Measurements from ENCODE around the gene KLK11.

Gene KLK11

GRCh38 chr19:51016798-51017683 is 9.4 kb downstream of the KLK11 start:
- DNase-seq (ENCODE audit: low read depth in 2 of 2) = peak; percentile 49 to 61
- H3K4me3 ChIP-seq (replicated peaks in 1 of 2; ENCODE audit: low read depth in 2 of 2, low read length in 2 of 2) = peak overlapping the region in 1 of 2 donors; percentile 25
- TF ChIP-seq CTCF (IDR thresholded peaks at IDR 0.05; ENCODE audit: low read depth, low read length) = peak; percentile 66

GRCh38 chr19:51015691-51016267 is 10.6 kb downstream of the KLK11 start:
- TF ChIP-seq CTCF (IDR thresholded peaks at IDR 0.05; ENCODE audit: low read depth, low read length) = no peak
- no peak for DNase-seq (ENCODE audit: low read depth in 2 of 2)
- no peak overlapping the region for H3K4me3 ChIP-seq (replicated peaks in 1 of 2; ENCODE audit: low read depth in 2 of 2, low read length in 2 of 2)

- no peak for TF ChIP-seq CTCF (IDR thresholded peaks at IDR 0.05; ENCODE audit: low read depth, low read length)
- DNase-seq (ENCODE audit: low read depth in 2 of 2) = no peak
- H3K4me3 ChIP-seq (replicated peaks in 1 of 2; ENCODE audit: low read depth in 2 of 2, low read length in 2 of 2) = no peak overlapping the region
These were observed 12.2 kb downstream of the KLK11 start for GRCh38 chr19:51014242-51014641.

GRCh38 chr19:51012661-51013190 is 13.7 kb downstream of the KLK11 start:
- DNase-seq (ENCODE audit: low read depth in 2 of 2) = no peak
- TF ChIP-seq CTCF (IDR thresholded peaks at IDR 0.05; ENCODE audit: low read depth, low read length) = no peak
- H3K4me3 ChIP-seq (replicated peaks in 1 of 2; ENCODE audit: low read depth in 2 of 2, low read length in 2 of 2) = no peak overlapping the region

GRCh38 chr19:51010066-51010795 is 16.2 kb downstream of the KLK11 start:
- no peak for TF ChIP-seq CTCF (IDR thresholded peaks at IDR 0.05; ENCODE audit: low read depth, low read length)
- no peak for DNase-seq (ENCODE audit: low read depth in 2 of 2)

GRCh38 chr19:51009061-51009891 is 17.1 kb downstream of the KLK11 start:
- H3K4me3 ChIP-seq (replicated peaks in 1 of 2; ENCODE audit: low read depth in 2 of 2, low read length in 2 of 2) = no peak overlapping the region
- TF ChIP-seq CTCF (IDR thresholded peaks at IDR 0.05; ENCODE audit: low read depth, low read length) = no peak
- no peak for DNase-seq (ENCODE audit: low read depth in 2 of 2)

More at GRCh38 chr19:51010066-51010795, 16.2 kb downstream of the KLK11 start:
- no peak overlapping the region for H3K4me3 ChIP-seq (replicated peaks in 1 of 2; ENCODE audit: low read depth in 2 of 2, low read length in 2 of 2)
